ENCODE measurements around the gene EPHB4.
"Not testable (repeated sequence)": the region's sequence is repeated elsewhere in the genome, so short reads cannot be mapped to it uniquely, and the experiment has no call there.

DNA sequence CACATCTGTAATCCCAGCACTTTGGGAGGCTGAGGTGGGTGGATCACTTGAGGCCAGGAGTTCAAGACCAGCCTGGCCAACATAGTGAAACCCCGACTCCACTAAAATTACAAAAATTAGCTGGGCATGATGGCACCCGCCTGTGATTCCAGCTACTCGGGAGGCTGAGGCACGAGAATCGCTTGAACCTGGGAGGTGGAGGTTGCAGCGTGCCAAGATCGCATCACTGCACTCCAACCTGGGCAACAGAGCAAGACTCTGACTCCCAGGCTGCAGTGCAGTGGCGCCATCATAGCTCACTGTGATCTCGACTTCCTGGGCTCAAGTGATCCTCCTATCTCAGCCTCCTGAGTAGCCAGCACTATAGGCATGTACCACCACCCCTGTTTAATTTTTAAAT lies 27.6 kb upstream of the EPHB4 start:
- TF ChIP-seq CTCF, POLR2A (IDR thresholded peaks at IDR 0.05): not testable (repeated sequence)
